Astrocyte of the cerebellum (primary cell): Measurements from ENCODE around the gene ADAMTS2.

Experiments used
- DNase-seq: peaks from one replicate; pipeline ENCODE4 v3.0.0-alpha.2; 2011; ENCODE audit warnings: low read depth
- H3K4me3 ChIP-seq: 2 replicates; pipeline ENCODE4 v1.5.1; 2011; ENCODE audit warnings: mild to moderate bottlenecking, low read depth, low read length, moderate library complexity
- in situ Hi-C: cut with HindIII; loops from 2 replicates; pipeline ENCODE4 v1.10.0; 2017; ENCODE audit warnings: low sequenced_read_pairs
- TF ChIP-seq, protein P1 (sequence below): IDR thresholded peaks from 2 replicates; pipeline ENCODE4 v1.5.1; 2012; ENCODE audit warnings: low read length, low read depth, moderate library complexity, mild to moderate bottlenecking; ENCODE audit errors: missing control alignments

The ADAMTS2 gene

GRCh38 chr5:179261301-179262125, 83.7 kb downstream of the ADAMTS2 start:
- TF ChIP-seq, protein P1, sequence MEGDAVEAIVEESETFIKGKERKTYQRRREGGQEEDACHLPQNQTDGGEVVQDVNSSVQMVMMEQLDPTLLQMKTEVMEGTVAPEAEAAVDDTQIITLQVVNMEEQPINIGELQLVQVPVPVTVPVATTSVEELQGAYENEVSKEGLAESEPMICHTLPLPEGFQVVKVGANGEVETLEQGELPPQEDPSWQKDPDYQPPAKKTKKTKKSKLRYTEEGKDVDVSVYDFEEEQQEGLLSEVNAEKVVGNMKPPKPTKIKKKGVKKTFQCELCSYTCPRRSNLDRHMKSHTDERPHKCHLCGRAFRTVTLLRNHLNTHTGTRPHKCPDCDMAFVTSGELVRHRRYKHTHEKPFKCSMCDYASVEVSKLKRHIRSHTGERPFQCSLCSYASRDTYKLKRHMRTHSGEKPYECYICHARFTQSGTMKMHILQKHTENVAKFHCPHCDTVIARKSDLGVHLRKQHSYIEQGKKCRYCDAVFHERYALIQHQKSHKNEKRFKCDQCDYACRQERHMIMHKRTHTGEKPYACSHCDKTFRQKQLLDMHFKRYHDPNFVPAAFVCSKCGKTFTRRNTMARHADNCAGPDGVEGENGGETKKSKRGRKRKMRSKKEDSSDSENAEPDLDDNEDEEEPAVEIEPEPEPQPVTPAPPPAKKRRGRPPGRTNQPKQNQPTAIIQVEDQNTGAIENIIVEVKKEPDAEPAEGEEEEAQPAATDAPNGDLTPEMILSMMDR, result peak; percentile 38
- in situ Hi-C loops, result no loop called here
- no peak overlapping the region for H3K4me3 ChIP-seq
- DNase-seq, result no peak

DNA sequence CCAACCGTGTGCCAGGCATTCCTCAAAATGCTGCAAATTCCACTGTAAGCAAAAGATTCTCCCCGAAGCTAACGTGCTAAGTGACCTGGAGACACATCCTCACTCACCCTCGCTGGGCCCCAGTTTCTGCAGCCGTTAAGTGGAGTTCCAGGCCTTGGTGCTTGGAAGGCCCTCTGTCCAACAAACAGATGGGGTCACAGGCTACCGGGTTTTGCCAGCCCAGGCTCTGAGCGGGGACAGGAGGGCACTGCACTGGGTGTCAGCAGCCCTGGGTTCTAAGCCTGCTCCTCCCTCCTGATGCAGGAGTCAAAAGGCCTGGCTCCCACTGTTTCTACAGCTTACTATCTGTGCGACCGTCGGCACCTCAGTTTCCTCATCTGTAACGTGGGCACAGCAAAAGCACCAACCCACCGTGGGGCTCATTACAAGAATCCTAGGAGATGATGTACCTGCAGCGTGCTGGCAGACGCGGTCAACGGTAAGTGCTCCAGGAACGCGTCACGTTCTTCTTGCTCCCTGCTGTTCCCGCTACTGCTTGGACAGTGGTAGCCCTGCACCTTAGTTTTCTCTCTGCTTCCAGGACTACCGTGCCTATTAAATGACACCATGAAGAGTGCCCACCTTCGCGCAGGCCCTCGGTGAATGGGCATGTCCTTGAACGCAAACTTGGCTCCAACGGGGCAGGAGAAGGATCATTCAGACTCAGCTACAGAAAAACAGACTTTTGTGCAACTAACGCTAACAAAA, 84.8 kb downstream of the ADAMTS2 start:
- TF ChIP-seq, protein P1, result no peak
- in situ Hi-C loops, result no loop called here
- H3K4me3 ChIP-seq, result no peak overlapping the region
- DNase-seq, result no peak

- TF ChIP-seq, protein P1, result no peak
- in situ Hi-C loops, result no loop called here
- no peak overlapping the region for H3K4me3 ChIP-seq
- DNase-seq, result no peak
These were observed 85.4 kb downstream of the ADAMTS2 start for GRCh38 chr5:179259731-179260323.

GRCh38 chr5:179258922-179259730, 86.1 kb downstream of the ADAMTS2 start:
- DNase-seq, result peak; percentile 44
- in situ Hi-C loops, result no loop called here
- TF ChIP-seq, protein P1, result no peak
- H3K4me3 ChIP-seq, result no peak overlapping the region

DNA sequence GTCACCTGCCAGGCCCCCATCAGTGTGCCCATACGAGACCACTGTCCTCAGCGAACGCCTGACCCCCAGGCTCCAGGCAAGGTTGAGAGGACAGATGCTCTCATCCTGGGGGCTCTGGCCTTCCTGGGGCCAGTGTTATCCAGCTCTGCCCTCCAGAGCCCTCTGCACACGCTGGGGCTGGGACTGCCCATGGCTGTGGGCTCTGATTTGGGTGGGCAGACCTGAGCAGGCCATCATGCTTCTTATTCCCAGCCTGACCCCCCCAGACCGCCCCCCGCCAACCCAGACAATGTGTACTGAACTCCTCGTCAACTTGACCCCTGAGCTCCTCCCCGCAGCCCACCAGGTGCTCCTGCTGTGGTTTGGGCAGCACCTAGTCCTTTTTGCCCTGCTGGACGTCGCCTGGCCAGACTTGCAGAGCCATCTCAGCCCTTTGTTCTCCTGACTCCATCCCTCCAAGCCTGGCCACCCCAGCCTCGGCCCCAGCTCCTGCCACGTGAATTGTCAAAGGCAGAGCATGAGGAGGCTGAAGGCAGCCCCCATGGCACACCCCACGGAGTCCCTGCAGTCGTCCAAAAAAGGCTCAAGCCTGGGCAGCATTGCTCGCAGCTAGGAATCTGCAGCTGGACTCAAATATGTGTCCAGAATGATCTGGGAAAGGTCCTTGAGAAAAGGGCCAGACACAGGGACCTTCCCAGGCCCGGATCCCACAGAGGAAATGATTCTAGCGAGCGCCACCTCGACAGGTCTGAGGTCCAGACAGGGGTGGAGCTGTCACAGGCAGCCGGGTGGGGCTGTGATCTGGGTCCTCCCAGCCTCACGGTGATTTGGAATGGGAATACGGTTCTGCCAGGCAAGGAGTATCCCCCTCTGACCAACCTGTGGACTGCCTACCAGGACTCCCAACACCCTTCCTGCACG, 87.0 kb downstream of the ADAMTS2 start:
- TF ChIP-seq, protein P1, result no peak
- no peak for DNase-seq
- in situ Hi-C loops, result no loop called here
- H3K4me3 ChIP-seq, result no peak overlapping the region
